Mesenchymal stem cell (in vitro differentiated cells and primary cell): ENCODE results near the gene ARHGEF25.

ENCODE experiments used
- DNase-seq: peaks from one replicate; pipeline ENCODE4 v3.0.0-alpha.2; 2013
- H2AFZ ChIP-seq: one replicate; pipeline ENCODE4 v1.6.1; 2013; ENCODE audit warnings: low read depth, mild to moderate bottlenecking, control low read depth, inconsistent platforms, low read length, moderate library complexity
- H2AK5ac ChIP-seq: 2 replicates; pipeline ENCODE4 v1.6.1; 2013; ENCODE audit warnings: low read length, moderate library complexity, mild to moderate bottlenecking, inconsistent platforms; ENCODE audit not compliant: severe bottlenecking
- H2BK120ac ChIP-seq: one replicate; pipeline ENCODE4 v1.6.1; 2013; ENCODE audit warnings: low read depth, mild to moderate bottlenecking, inconsistent platforms, low read length, moderate library complexity
- H2BK12ac ChIP-seq, 2 experiments: one replicate each; pipeline ENCODE4 v1.6.1; 2013; ENCODE audit warnings: inconsistent platforms in 2 of 2, low read length in 2 of 2, mild to moderate bottlenecking in 2 of 2, moderate library complexity in 2 of 2, control low read depth in 1 of 2
- H2BK15ac ChIP-seq: one replicate; pipeline ENCODE4 v1.6.1; 2013; ENCODE audit warnings: mild to moderate bottlenecking, low read depth, inconsistent platforms; ENCODE audit not compliant: poor library complexity, severe bottlenecking
- H2BK5ac ChIP-seq: 2 replicates; pipeline ENCODE4 v1.6.1; 2013; ENCODE audit warnings: low read depth, mild to moderate bottlenecking, low read length, control low read depth, inconsistent platforms; ENCODE audit not compliant: poor library complexity, severe bottlenecking
- H3K14ac ChIP-seq, 2 experiments: one replicate each; pipeline ENCODE4 v1.6.1; 2013; ENCODE audit warnings: inconsistent platforms in 2 of 2, low read length in 2 of 2, control low read depth in 1 of 2, mild to moderate bottlenecking in 1 of 2, moderate library complexity in 1 of 2
- H3K18ac ChIP-seq, 2 experiments: one replicate each; pipeline ENCODE4 v1.6.1; 2013; ENCODE audit warnings: inconsistent platforms in 2 of 2, low read length in 2 of 2, control low read depth in 1 of 2, low read depth in 1 of 2, mild to moderate bottlenecking in 1 of 2
- H3K23ac ChIP-seq, 2 experiments: one replicate each; pipeline ENCODE4 v1.6.1; 2013; ENCODE audit warnings: inconsistent platforms in 2 of 2, low read length in 2 of 2, mild to moderate bottlenecking in 2 of 2, moderate library complexity in 2 of 2, control low read depth in 1 of 2
- H3K27ac ChIP-seq: 2 replicates; pipeline ENCODE4 v1.5.1; 2013; ENCODE audit warnings: mild to moderate bottlenecking, moderate library complexity, low read length, control low read depth, inconsistent platforms; ENCODE audit not compliant: poor library complexity, severe bottlenecking
- H3K27me3 ChIP-seq, 2 experiments: 2 replicates each; pipeline versions ENCODE4 v1.6.1 to v1.7.0; 2013; ENCODE audit warnings: low read length in 2 of 2, mild to moderate bottlenecking in 2 of 2, moderate library complexity in 2 of 2, control low read depth in 1 of 2, inconsistent platforms in 1 of 2; ENCODE audit not compliant: control insufficient read depth in 1 of 2, insufficient read depth in 1 of 2
- H3K36me3 ChIP-seq, 2 experiments: 2 replicates each; pipeline versions ENCODE4 v1.6.1 to v1.7.0; 2013; ENCODE audit warnings: low read length in 2 of 2, control low read depth in 1 of 2, inconsistent platforms in 1 of 2, low read depth in 1 of 2, mild to moderate bottlenecking in 1 of 2; ENCODE audit not compliant: insufficient read depth in 2 of 2, control insufficient read depth in 1 of 2
- H3K4ac ChIP-seq, 2 experiments: one replicate each; pipeline ENCODE4 v1.6.1; 2013; ENCODE audit warnings: inconsistent platforms in 2 of 2, low read length in 2 of 2, mild to moderate bottlenecking in 2 of 2, moderate library complexity in 2 of 2, control low read depth in 1 of 2, low read depth in 1 of 2
- H3K4me1 ChIP-seq: 2 replicates; pipeline ENCODE4 v1.6.1; 2013; ENCODE audit warnings: low read depth, low read length, control low read depth; ENCODE audit not compliant: control insufficient read depth, insufficient read depth
- H3K4me2 ChIP-seq: 2 replicates; pipeline ENCODE4 v1.6.1; 2013; ENCODE audit warnings: low read length, mild to moderate bottlenecking, inconsistent platforms; ENCODE audit not compliant: poor library complexity, severe bottlenecking
- H3K4me3 ChIP-seq, 2 experiments: 2 replicates each; pipeline versions ENCODE4 v1.5.1 to v1.7.0; 2013; ENCODE audit warnings: low read length in 2 of 2, mild to moderate bottlenecking in 2 of 2, control low read depth in 1 of 2, low read depth in 1 of 2; ENCODE audit not compliant: insufficient read depth in 1 of 2
- H3K79me1 ChIP-seq: replicated peaks from 2 replicates; pipeline ENCODE4 v1.6.1; 2013; ENCODE audit warnings: mild to moderate bottlenecking, control low read depth, low read length, inconsistent platforms; ENCODE audit not compliant: poor library complexity, severe bottlenecking
- H3K9ac ChIP-seq: 2 replicates; pipeline ENCODE4 v1.7.0; 2013; ENCODE audit warnings: mild to moderate bottlenecking, low read length, moderate library complexity
- H3K9me3 ChIP-seq: 2 replicates; pipeline ENCODE4 v1.7.0; 2013; ENCODE audit warnings: mild to moderate bottlenecking, low read length; ENCODE audit not compliant: control insufficient read depth
- H4K8ac ChIP-seq: one replicate; pipeline ENCODE4 v1.6.1; 2013; ENCODE audit warnings: inconsistent platforms, mild to moderate bottlenecking, low read length, moderate library complexity
- H4K91ac ChIP-seq: one replicate; pipeline ENCODE4 v1.6.1; 2013; ENCODE audit warnings: mild to moderate bottlenecking, low read length, inconsistent platforms
- WGBS: methylation state at CpG from one replicate; pipeline ENCODE4 v1.1.7; 2013; ENCODE audit warnings: mixed read lengths; 5-methylcytosine and 5-hydroxymethylcytosine counted together

ARHGEF25 gene

GRCh38 chr12:57579677-57580465 lies 31.4 kb upstream of the ARHGEF25 start:
- Histone ChIP-seq H2BK15ac (no peak overlapping the region), H3K14ac (no peak overlapping the region), H3K27me3 (peaks cover 17 to 67% of the 10 kb centered on the region in 2 experiments), H2BK120ac (no peak overlapping the region), H2BK12ac (no peak overlapping the region), H4K8ac (no peak overlapping the region), H3K9ac (no peak overlapping the region), H3K4ac (no peak overlapping the region), H4K91ac (no peak overlapping the region), H3K36me3 (peaks cover 0 to 20% of the 10 kb centered on the region in 2 experiments), H3K4me1 (no peaks in the 10 kb centered on the region), H3K9me3 (no peaks in the 10 kb centered on the region), H3K27ac (no peak overlapping the region), H3K79me1 (no peaks in the 10 kb centered on the region), H3K4me2 (no peak overlapping the region), H2BK5ac (no peak overlapping the region), H3K23ac (no peak overlapping the region), H2AFZ (no peak overlapping the region), H2AK5ac (no peak overlapping the region), H3K18ac (no peak overlapping the region), H3K4me3 (no peak overlapping the region)
- DNase-seq: no peak
- 88% methylated on average over 8 of the region's 8 CpGs for WGBS

DNA sequence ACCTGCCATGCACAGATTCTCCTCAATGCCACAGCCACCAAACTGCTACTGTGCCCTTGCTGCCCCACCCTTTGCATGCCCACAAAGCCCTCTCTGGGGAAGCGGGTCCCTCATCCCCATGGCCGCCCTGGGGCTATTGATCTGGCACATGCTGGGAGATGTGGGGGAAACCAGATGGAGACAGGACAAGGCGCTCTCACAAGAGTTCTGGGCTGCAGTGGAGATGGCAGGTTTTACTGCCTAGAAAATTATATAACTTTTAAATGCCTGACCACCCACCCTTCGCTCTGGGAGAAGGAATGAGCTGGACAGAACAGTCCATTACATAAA lies 30.8 kb upstream of the ARHGEF25 start:
- 79% methylated on average over 2 of the region's 4 CpGs for WGBS
- DNase-seq: no peak
- peaks cover 0 to 14% of the 10 kb centered on the region in 2 experiments for H3K36me3 ChIP-seq
- no peak overlapping the region for H2AFZ ChIP-seq
- no peaks in the 10 kb centered on the region for H3K4me1 ChIP-seq
- no peak overlapping the region for H2AK5ac ChIP-seq
- no peak overlapping the region for H3K27ac ChIP-seq
- no peak overlapping the region for H3K4ac ChIP-seq
- no peak overlapping the region for H4K91ac ChIP-seq
- H3K27me3 ChIP-seq: peaks cover 23 to 69% of the 10 kb centered on the region in 2 experiments
- H2BK120ac ChIP-seq: no peak overlapping the region
- no peak overlapping the region for H3K14ac ChIP-seq
- H3K9me3 ChIP-seq: no peaks in the 10 kb centered on the region
- no peaks in the 10 kb centered on the region for H3K79me1 ChIP-seq
- H4K8ac ChIP-seq: no peak overlapping the region
- H3K4me3 ChIP-seq: no peak overlapping the region
- H3K9ac ChIP-seq: no peak overlapping the region
- no peak overlapping the region for H3K18ac ChIP-seq
- no peak overlapping the region for H3K23ac ChIP-seq
- no peak overlapping the region for H2BK12ac ChIP-seq
- H3K4me2 ChIP-seq: no peak overlapping the region
- H2BK15ac ChIP-seq: no peak overlapping the region
- no peak overlapping the region for H2BK5ac ChIP-seq

- Histone ChIP-seq H2BK15ac (no peak overlapping the region), H2BK5ac (no peak overlapping the region), H2AFZ (no peak overlapping the region), H3K9ac (no peak overlapping the region), H3K9me3 (no peaks in the 10 kb centered on the region), H3K79me1 (no peaks in the 10 kb centered on the region), H3K4me1 (no peaks in the 10 kb centered on the region), H3K27me3 (peaks cover 31 to 76% of the 10 kb centered on the region in 2 experiments), H3K4ac (no peak overlapping the region), H3K14ac (no peak overlapping the region), H4K91ac (no peak overlapping the region), H3K23ac (no peak overlapping the region), H3K36me3 (peaks cover 0 to 11% of the 10 kb centered on the region in 2 experiments), H4K8ac (no peak overlapping the region), H2BK12ac (no peak overlapping the region), H3K18ac (no peak overlapping the region), H3K4me3 (no peak overlapping the region), H3K27ac (no peak overlapping the region), H3K4me2 (no peak overlapping the region), H2AK5ac (no peak overlapping the region), H2BK120ac (no peak overlapping the region)
- 57% methylated on average over 1 of the region's 1 CpG for WGBS
- no peak for DNase-seq
These were observed 29.4 kb upstream of the ARHGEF25 start for GRCh38 chr12:57581802-57582201.

DNA sequence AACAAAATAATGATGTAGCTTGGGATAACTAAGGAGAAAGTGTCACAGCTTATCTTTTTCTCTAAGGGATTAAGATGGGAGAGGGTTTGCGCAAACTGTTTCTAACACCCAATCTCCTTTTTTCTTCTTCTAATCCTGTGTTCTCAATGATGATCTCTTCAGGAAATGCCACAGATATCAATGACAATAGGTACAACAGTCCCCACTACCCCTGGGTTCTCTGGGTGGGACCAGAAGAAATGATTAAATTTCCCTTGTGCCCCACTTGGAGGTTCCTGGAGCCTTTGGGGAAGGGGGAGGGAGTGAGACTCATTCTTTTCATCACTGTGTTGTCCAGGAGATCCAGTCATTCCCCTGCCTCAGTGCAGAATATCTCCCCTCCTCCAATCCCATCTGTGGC lies 28.8 kb upstream of the ARHGEF25 start:
- no peak overlapping the region for H4K91ac ChIP-seq
- no peak overlapping the region for H3K9ac ChIP-seq
- WGBS: 100% methylated on average over 1 of the region's 1 CpG
- H3K23ac ChIP-seq: no peak overlapping the region
- no peak for DNase-seq
- no peak overlapping the region for H2BK5ac ChIP-seq
- H3K4me1 ChIP-seq: no peaks in the 10 kb centered on the region
- H4K8ac ChIP-seq: no peak overlapping the region
- H2BK12ac ChIP-seq: no peak overlapping the region
- no peak overlapping the region for H3K4ac ChIP-seq
- no peak overlapping the region for H2BK15ac ChIP-seq
- no peak overlapping the region for H2AK5ac ChIP-seq
- no peak overlapping the region for H2AFZ ChIP-seq
- H3K4me2 ChIP-seq: no peak overlapping the region
- H3K27me3 ChIP-seq: peaks cover 34 to 79% of the 10 kb centered on the region in 2 experiments
- H3K27ac ChIP-seq: no peak overlapping the region
- no peak overlapping the region for H3K4me3 ChIP-seq
- H3K14ac ChIP-seq: no peak overlapping the region
- no peaks in the 10 kb centered on the region for H3K9me3 ChIP-seq
- H3K18ac ChIP-seq: no peak overlapping the region
- H3K79me1 ChIP-seq: no peaks in the 10 kb centered on the region
- H3K36me3 ChIP-seq: peaks cover 0 to 11% of the 10 kb centered on the region in 2 experiments
- H2BK120ac ChIP-seq: no peak overlapping the region
